ENCODE data around the gene ARHGEF25. TPM values are rescaled to one million over a fixed set of nuclear protein-coding genes. Genes with fewer than 3 reads are reported as not detected.
A peak's percentile ranks its signal among the peaks of the same experiment; 100 is the strongest.
"Not testable (repeated sequence)": the region's sequence is repeated elsewhere in the genome, so short reads cannot be mapped to it uniquely, and the experiment has no call there.

ARHGEF25 gene
- total RNA-seq, 2 donors from 2014 or later = 12.7 to 20.1 TPM

GRCh38 chr12:57641699-57642442, 30.6 kb downstream of the ARHGEF25 start:
- no peaks in the 10 kb centered on the region for H3K4me1 Mint-ChIP-seq
- no peak for TF ChIP-seq CTCF (conservative IDR thresholded peaks at IDR 0.05)
- Histone ChIP-seq H3K4me3 (ENCODE audit: low read length) (no peak overlapping the region), H3K27ac (ENCODE audit: low read depth, low read length) (no peak overlapping the region), H3K9me3 (ENCODE audit: control insufficient read depth, low read length) (peaks cover 20% of the 10 kb centered on the region), H3K4me1 (ENCODE audit: control insufficient read depth, insufficient read depth, low read length) (no peaks in the 10 kb centered on the region), H3K36me3 (ENCODE audit: control insufficient read depth, insufficient read depth, low read length) (no peaks in the 10 kb centered on the region), H3K27me3 (ENCODE audit: control insufficient read depth, insufficient read depth, low read length, poor library complexity, severe bottlenecking) (peaks cover 4% of the 10 kb centered on the region), H3K9ac (ENCODE audit: extremely low read depth, low read length, poor library complexity, severe bottlenecking) (no peak overlapping the region)
- H3K36me3 Mint-ChIP-seq (ENCODE audit: low read depth) = no peaks in the 10 kb centered on the region
- 73 to 78% methylated on average over 4 to 5 of the region's 5 CpGs for WGBS, 2 experiments (ENCODE audit: insufficient coverage in 1 of 2, insufficient read length in 1 of 2)
- no peak overlapping the region for H3K4me3 Mint-ChIP-seq
- H3K9me3 Mint-ChIP-seq = peaks cover 47% of the 10 kb centered on the region
- H3K27me3 Mint-ChIP-seq (ENCODE audit: insufficient read depth) = peaks cover 21% of the 10 kb centered on the region
- no peak for DNase-seq
- H3K27ac Mint-ChIP-seq = no peak overlapping the region

GRCh38 chr12:57645990-57646658, 34.9 kb downstream of the ARHGEF25 start:
- not testable (repeated sequence) for H3K27ac ChIP-seq (ENCODE audit: low read depth, low read length); H3K36me3 Mint-ChIP-seq (ENCODE audit: low read depth); H3K27ac Mint-ChIP-seq; H3K9ac ChIP-seq (ENCODE audit: extremely low read depth, low read length, poor library complexity, severe bottlenecking); H3K36me3 ChIP-seq (ENCODE audit: control insufficient read depth, insufficient read depth, low read length); H3K4me3 Mint-ChIP-seq; H3K4me3 ChIP-seq (ENCODE audit: low read length); H3K27me3 Mint-ChIP-seq (ENCODE audit: insufficient read depth); H3K27me3 ChIP-seq (ENCODE audit: control insufficient read depth, insufficient read depth, low read length, poor library complexity, severe bottlenecking); H3K4me1 ChIP-seq (ENCODE audit: control insufficient read depth, insufficient read depth, low read length); H3K4me1 Mint-ChIP-seq
- peaks cover 48% of the 10 kb centered on the region for H3K9me3 Mint-ChIP-seq
- 60% methylated on average over 13 of the region's 13 CpGs; no CpG with 5 or more reads in 1 of the 2 experiments for WGBS, 2 experiments (ENCODE audit: insufficient coverage in 1 of 2, insufficient read length in 1 of 2)
- peak; percentile 59 for DNase-seq
- H3K9me3 ChIP-seq (ENCODE audit: control insufficient read depth, low read length) = peaks cover 20% of the 10 kb centered on the region

GRCh38 chr12:57646659-57647049, 35.4 kb downstream of the ARHGEF25 start:
- H3K27me3 ChIP-seq (ENCODE audit: control insufficient read depth, insufficient read depth, low read length, poor library complexity, severe bottlenecking); H3K9ac ChIP-seq (ENCODE audit: extremely low read depth, low read length, poor library complexity, severe bottlenecking); H3K4me1 ChIP-seq (ENCODE audit: control insufficient read depth, insufficient read depth, low read length); H3K27ac ChIP-seq (ENCODE audit: low read depth, low read length); H3K4me3 ChIP-seq (ENCODE audit: low read length); H3K4me1 Mint-ChIP-seq; H3K36me3 ChIP-seq (ENCODE audit: control insufficient read depth, insufficient read depth, low read length); H3K36me3 Mint-ChIP-seq (ENCODE audit: low read depth); H3K4me3 Mint-ChIP-seq; H3K27me3 Mint-ChIP-seq (ENCODE audit: insufficient read depth); H3K27ac Mint-ChIP-seq; DNase-seq: not testable (repeated sequence)
- no CpG with 5 or more reads among the region's 15 CpGs for WGBS, 2 experiments (ENCODE audit: insufficient coverage in 1 of 2, insufficient read length in 1 of 2)
- peaks cover 44% of the 10 kb centered on the region for H3K9me3 Mint-ChIP-seq
- peaks cover 20% of the 10 kb centered on the region for H3K9me3 ChIP-seq (ENCODE audit: control insufficient read depth, low read length)

GRCh38 chr12:57654042-57654441, 42.8 kb downstream of the ARHGEF25 start:
- Histone ChIP-seq H3K9ac (ENCODE audit: extremely low read depth, low read length, poor library complexity, severe bottlenecking) (no peak overlapping the region), H3K36me3 (ENCODE audit: control insufficient read depth, insufficient read depth, low read length) (no peaks in the 10 kb centered on the region), H3K27me3 (ENCODE audit: control insufficient read depth, insufficient read depth, low read length, poor library complexity, severe bottlenecking) (no peaks in the 10 kb centered on the region), H3K27ac (ENCODE audit: low read depth, low read length) (no peak overlapping the region), H3K9me3 (ENCODE audit: control insufficient read depth, low read length) (peaks cover 28% of the 10 kb centered on the region), H3K4me1 (ENCODE audit: control insufficient read depth, insufficient read depth, low read length) (no peaks in the 10 kb centered on the region), H3K4me3 (ENCODE audit: low read length) (no peak overlapping the region)
- WGBS, 2 experiments (ENCODE audit: insufficient coverage in 1 of 2, insufficient read length in 1 of 2) = 62 to 63% methylated on average over 3 of the region's 3 CpGs
- no peak for DNase-seq
- Mint-ChIP-seq H3K9me3 (peaks cover 57% of the 10 kb centered on the region), H3K27ac (no peak overlapping the region), H3K4me1 (no peaks in the 10 kb centered on the region), H3K36me3 (ENCODE audit: low read depth) (no peaks in the 10 kb centered on the region), H3K4me3 (no peak overlapping the region), H3K27me3 (ENCODE audit: insufficient read depth) (peaks cover 19% of the 10 kb centered on the region)
- TF ChIP-seq CTCF (conservative IDR thresholded peaks at IDR 0.05) = no peak

All from endodermal cell (in vitro differentiated cells).